K562 (cell line): ENCODE data around the gene AFF2. TPM values are rescaled to one million over a fixed set of nuclear protein-coding genes. Genes with fewer than 3 reads are reported as not detected.

Source experiments
- ATAC-seq: fragments of 200-7000 bp; cut with Tn5 transposase; 3 replicates; pipeline ENCODE4 v1.9.1; 2020; ENCODE audit warnings: moderate library complexity
- BruUV-seq: library from RNA; stranded (reverse); fragments of 400-500 nt; replicated peaks from 2 replicates; lab custom pipeline; 2021; lab: Mats Ljungman, UMichigan
- CTCF ChIA-PET: fragments of 300-600 bp; formaldehyde crosslinking; extraction: SDS; loops from one replicate; lab custom pipeline; 2021; ENCODE audit warnings: low intra/inter-chr PET ratio; lab: Yijun Ruan, JAX
- POLR2A ChIA-PET: fragments of 300-600, 350-650 bp; sonication (Branson Sonifier 250); formaldehyde crosslinking; extraction: SDS; loops from one replicate; lab custom pipeline; 2021; ENCODE audit warnings: antibody characterized with exemption, inconsistent platforms; lab: Yijun Ruan, JAX
- DNase-seq, 4 experiments: peaks; one replicate each; pipeline versions ENCODE4 v3.0.0 to v3.0.0-alpha.2; 2011 to 2018; ENCODE audit warnings: low spot score in 3 of 4, mixed read lengths in 3 of 4; ENCODE audit errors: extremely low read depth in 1 of 4
- FAIRE-seq: peaks from 2 replicates; lab custom pipeline; 2011; peaks lifted over from hg19 to GRCh38; lab: Jason Lieb, UNC
- H2AFZ ChIP-seq: 2 replicates; pipeline ENCODE4 v1.6.0; 2011; ENCODE audit warnings: low read depth, low read length, control low read depth, inconsistent platforms
- H3K27ac ChIP-seq: fragments of 200-600 bp; 3 replicates; pipeline ENCODE4 v1.8.0; 2011; ENCODE audit warnings: low read depth, mild to moderate bottlenecking, control low read depth, inconsistent platforms, low read length, moderate library complexity, mixed read lengths; ENCODE audit errors: extremely low read depth
- H3K27me3 ChIP-seq, 2 experiments: fragments of 300-600 bp in 1 of 2; 2 replicates in 1 of 2; 3 replicates in 1 of 2; pipeline versions ENCODE4 v1.6.0 to v1.8.0; 2011; ENCODE audit warnings: inconsistent platforms in 2 of 2, low read length in 2 of 2, mild to moderate bottlenecking in 1 of 2, mixed read lengths in 1 of 2, moderate library complexity in 1 of 2; ENCODE audit not compliant: control insufficient read depth in 2 of 2, insufficient read depth in 2 of 2
- H3K36me3 ChIP-seq: fragments of 300-600 bp; 3 replicates; pipeline ENCODE4 v1.8.0; 2011; ENCODE audit warnings: mild to moderate bottlenecking, low read length, inconsistent platforms; ENCODE audit not compliant: control insufficient read depth, insufficient read depth
- H3K4me1 ChIP-seq, 2 experiments: fragments of 200-600 bp in 1 of 2; replicated peaks in 1 of 2; 2 replicates in 1 of 2; 3 replicates in 1 of 2; pipeline versions ENCODE4 v1.5.1 to v1.8.0; 2011; ENCODE audit warnings: inconsistent platforms in 2 of 2, low read length in 2 of 2, mild to moderate bottlenecking in 1 of 2, mixed read lengths in 1 of 2, moderate library complexity in 1 of 2; ENCODE audit not compliant: control insufficient read depth in 2 of 2, insufficient read depth in 2 of 2
- H3K4me2 ChIP-seq: 2 replicates; pipeline ENCODE4 v1.6.1; 2011; ENCODE audit warnings: low read length, control low read depth, inconsistent platforms, mixed read lengths; ENCODE audit not compliant: insufficient read depth
- H3K4me3 ChIP-seq: fragments of 200-600 bp; sonication (generic), shearing (Covaris generic); 2 replicates; pipeline ENCODE4 v1.5.1; 2016; ENCODE audit warnings: control low read depth, inconsistent platforms
- H3K79me2 ChIP-seq: fragments of 200-600 bp; 3 replicates; pipeline ENCODE4 v1.8.0; 2011; ENCODE audit warnings: low read length, inconsistent platforms; ENCODE audit not compliant: control insufficient read depth, insufficient read depth
- H3K9ac ChIP-seq, 2 experiments: 2 replicates each; pipeline versions ENCODE4 v1.6.0 to v1.6.1; 2011; ENCODE audit warnings: low read depth in 2 of 2, low read length in 2 of 2, control low read depth in 1 of 2, inconsistent platforms in 1 of 2, mild to moderate bottlenecking in 1 of 2, mixed read lengths in 1 of 2; ENCODE audit not compliant: insufficient read depth in 1 of 2
- H3K9me1 ChIP-seq: one replicate; pipeline ENCODE4 v1.6.0; 2011; ENCODE audit warnings: inconsistent platforms, mild to moderate bottlenecking, low read length, moderate library complexity; ENCODE audit not compliant: control insufficient read depth, insufficient read depth
- H3K9me3 ChIP-seq: replicated peaks from 2 replicates; pipeline ENCODE4 v1.5.1; 2011; ENCODE audit warnings: low read depth, low read length, inconsistent platforms; ENCODE audit not compliant: control insufficient read depth, insufficient read depth
- H4K20me1 ChIP-seq: replicated peaks from 2 replicates; pipeline ENCODE4 v1.6.1; 2011; ENCODE audit warnings: low read length, inconsistent platforms, mixed read lengths; ENCODE audit not compliant: control insufficient read depth, insufficient read depth
- ZNF3 ChIP-seq: fragments of 250-450 bp; sonication (Bioruptor Pico); IDR thresholded peaks from 2 replicates; pipeline ENCODE4 v1.5.0; 2021; ENCODE audit warnings: mild to moderate bottlenecking, moderate library complexity
- WGBS: fragments of 100-300 bp; shearing (Covaris generic); methylation state at CpG from one replicate; pipeline ENCODE4 v1.1.6; 2016; ENCODE audit warnings: low coverage, mixed read lengths; ENCODE audit not compliant: insufficient coverage; ENCODE audit errors: missing lambda C conversion rate; 5-methylcytosine and 5-hydroxymethylcytosine counted together
- in situ Hi-C: fragments of 300-500 bp; cut with MboI; formaldehyde crosslinking; loops from 4 replicates; pipeline ENCODE4 v1.15.0; 2018; ENCODE audit warnings: inconsistent platforms, mixed read lengths
- intact Hi-C: fragments of 100-400 bp; cut with micrococcal nuclease; formaldehyde crosslinking; loops from 2 replicates; pipeline ENCODE4 v1.14.2; 2022
- polyA plus RNA-seq, 8 experiments: library from polyadenylated mRNA; depleted of rRNA in 4 of 8; stranded (reverse) in 5 of 8; unstranded in 3 of 8; fragments of >200 nt; fragmentation: Nextera tagmentation in 2 of 8; fragmentation: Illumina TruSeq in 1 of 8; extraction: Ambion mirVana in 2 of 8; extraction: Trizol in 1 of 8; gene quantifications; 2 replicates each; pipeline versions ENCODE4 v1.2.1 to v1.2.3, GENCODE V29; 2011 to 2014; ENCODE audit warnings: inconsistent platforms in 1 of 8, missing spikeins in 1 of 8
- total RNA-seq, 7 experiments: library from RNA; depleted of rRNA in 6 of 7; stranded (reverse); fragments of >200 nt in 6 of 7; fragmentation: Illumina TruSeq in 2 of 7; extraction: Trizol in 2 of 7; gene quantifications; 2 replicates each; pipeline versions ENCODE4 v1.2.1 to v1.2.3, GENCODE V29; 2011 to 2021; ENCODE audit warnings: low replicate concordance in 1 of 7
- TF ChIP-seq, protein P1 (sequence below): sonication (generic); formaldehyde crosslinking; IDR thresholded peaks from 2 replicates; pipeline ENCODE4 v1.8.0; 2023; ENCODE audit warnings: missing genetic modification reagents, mild to moderate bottlenecking, borderline replicate concordance

The AFF2 gene
- total and polyA plus RNA-seq, 9 of the 15 experiments (the other 6 are each of a cell fraction or from before 2014, with no cell fraction given) = 0.01 to 0.20 (median 0.07) TPM

DNA sequence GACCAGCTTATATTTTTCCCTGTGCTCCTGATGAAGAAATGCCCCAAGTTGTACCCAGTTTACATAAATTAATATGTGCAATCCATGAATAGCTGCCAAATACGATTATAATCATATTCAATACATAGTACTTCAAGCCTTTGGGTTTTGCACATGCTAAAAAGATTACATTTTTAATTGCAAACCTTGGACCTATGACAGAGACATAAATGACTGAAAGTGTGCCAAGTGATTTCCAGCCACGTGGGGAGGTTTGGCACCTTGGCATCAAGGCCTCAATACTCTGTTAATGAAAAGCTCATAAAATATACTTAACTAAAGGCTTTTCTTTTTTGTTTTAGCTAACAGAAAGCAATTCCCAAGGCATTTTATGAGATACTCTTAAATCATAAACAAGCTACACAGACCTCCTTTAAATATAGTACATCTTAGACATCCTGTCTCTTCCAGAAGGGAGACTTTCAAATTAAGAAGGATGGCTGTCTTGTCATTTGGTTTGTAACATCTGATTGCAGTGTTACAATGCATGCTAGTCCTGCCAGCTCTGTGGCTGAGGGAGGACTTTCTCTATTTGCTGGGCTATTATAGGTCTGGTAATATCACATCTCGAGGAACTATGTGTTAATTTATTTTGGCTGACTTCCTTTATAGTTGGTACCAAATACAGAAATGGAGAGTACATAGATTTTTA, 404.1 kb downstream of the AFF2 start:
- Histone ChIP-seq H2AFZ (no peak overlapping the region), H3K27ac (no peak overlapping the region), H3K9me1 (no peaks in the 10 kb centered on the region), H3K4me3 (no peak overlapping the region), H3K9ac (no peak overlapping the region), H3K4me2 (no peak overlapping the region), H3K36me3 (no peaks in the 10 kb centered on the region), H3K4me1 (no peaks in the 10 kb centered on the region), H3K9me3 (no peaks in the 10 kb centered on the region), H4K20me1 (no peaks in the 10 kb centered on the region), H3K27me3 (no peaks in the 10 kb centered on the region), H3K79me2 (no peaks in the 10 kb centered on the region)
- in situ Hi-C loops = no loop called here
- intact Hi-C loops = no loop called here
- FAIRE-seq = no peak
- ChIA-PET POLR2A (no interaction called here), CTCF (no interaction called here)
- no TSS peak for BruUV-seq
- no peak for DNase-seq
- 5% methylated on average over 3 of the region's 3 CpGs for WGBS
- no peak for TF ChIP-seq ZNF3
- TF ChIP-seq, protein P1, sequence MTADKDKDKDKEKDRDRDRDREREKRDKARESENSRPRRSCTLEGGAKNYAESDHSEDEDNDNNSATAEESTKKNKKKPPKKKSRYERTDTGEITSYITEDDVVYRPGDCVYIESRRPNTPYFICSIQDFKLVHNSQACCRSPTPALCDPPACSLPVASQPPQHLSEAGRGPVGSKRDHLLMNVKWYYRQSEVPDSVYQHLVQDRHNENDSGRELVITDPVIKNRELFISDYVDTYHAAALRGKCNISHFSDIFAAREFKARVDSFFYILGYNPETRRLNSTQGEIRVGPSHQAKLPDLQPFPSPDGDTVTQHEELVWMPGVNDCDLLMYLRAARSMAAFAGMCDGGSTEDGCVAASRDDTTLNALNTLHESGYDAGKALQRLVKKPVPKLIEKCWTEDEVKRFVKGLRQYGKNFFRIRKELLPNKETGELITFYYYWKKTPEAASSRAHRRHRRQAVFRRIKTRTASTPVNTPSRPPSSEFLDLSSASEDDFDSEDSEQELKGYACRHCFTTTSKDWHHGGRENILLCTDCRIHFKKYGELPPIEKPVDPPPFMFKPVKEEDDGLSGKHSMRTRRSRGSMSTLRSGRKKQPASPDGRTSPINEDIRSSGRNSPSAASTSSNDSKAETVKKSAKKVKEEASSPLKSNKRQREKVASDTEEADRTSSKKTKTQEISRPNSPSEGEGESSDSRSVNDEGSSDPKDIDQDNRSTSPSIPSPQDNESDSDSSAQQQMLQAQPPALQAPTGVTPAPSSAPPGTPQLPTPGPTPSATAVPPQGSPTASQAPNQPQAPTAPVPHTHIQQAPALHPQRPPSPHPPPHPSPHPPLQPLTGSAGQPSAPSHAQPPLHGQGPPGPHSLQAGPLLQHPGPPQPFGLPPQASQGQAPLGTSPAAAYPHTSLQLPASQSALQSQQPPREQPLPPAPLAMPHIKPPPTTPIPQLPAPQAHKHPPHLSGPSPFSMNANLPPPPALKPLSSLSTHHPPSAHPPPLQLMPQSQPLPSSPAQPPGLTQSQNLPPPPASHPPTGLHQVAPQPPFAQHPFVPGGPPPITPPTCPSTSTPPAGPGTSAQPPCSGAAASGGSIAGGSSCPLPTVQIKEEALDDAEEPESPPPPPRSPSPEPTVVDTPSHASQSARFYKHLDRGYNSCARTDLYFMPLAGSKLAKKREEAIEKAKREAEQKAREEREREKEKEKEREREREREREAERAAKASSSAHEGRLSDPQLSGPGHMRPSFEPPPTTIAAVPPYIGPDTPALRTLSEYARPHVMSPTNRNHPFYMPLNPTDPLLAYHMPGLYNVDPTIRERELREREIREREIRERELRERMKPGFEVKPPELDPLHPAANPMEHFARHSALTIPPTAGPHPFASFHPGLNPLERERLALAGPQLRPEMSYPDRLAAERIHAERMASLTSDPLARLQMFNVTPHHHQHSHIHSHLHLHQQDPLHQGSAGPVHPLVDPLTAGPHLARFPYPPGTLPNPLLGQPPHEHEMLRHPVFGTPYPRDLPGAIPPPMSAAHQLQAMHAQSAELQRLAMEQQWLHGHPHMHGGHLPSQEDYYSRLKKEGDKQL (CRISPR knock-in tag) = no peak
- no peak for ATAC-seq
